Neural cell (in vitro differentiated cells): Measurements from ENCODE around the gene SQOR. TPM values are rescaled to one million over a fixed set of nuclear protein-coding genes. Genes with fewer than 3 reads are reported as not detected.

ENCODE experiments used
- H2AFZ ChIP-seq: fragments of 200-600, 300-800 bp; sonication (generic), shearing (Covaris generic); 2 replicates; pipeline ENCODE4 v1.6.0; 2014; ENCODE audit warnings: low read depth, mild to moderate bottlenecking, antibody characterized with exemption, low read length, moderate library complexity
- H3F3A ChIP-seq: fragments of 200-600 bp; shearing (Covaris generic); 2 replicates; pipeline ENCODE4 v1.6.1; 2016; ENCODE audit warnings: mild to moderate bottlenecking, moderate library complexity, mixed read lengths, antibody characterized with exemption, low read length; ENCODE audit not compliant: insufficient read depth, poor library complexity, severe bottlenecking
- H3K27ac ChIP-seq: fragments of 200-600, 300-800 bp; sonication (generic), shearing (Covaris generic); 2 replicates; pipeline ENCODE4 v1.5.1; 2014; ENCODE audit warnings: mild to moderate bottlenecking, low read length, moderate library complexity
- H3K27me3 ChIP-seq: fragments of 300-800, 200-600 bp; sonication (generic), shearing (Covaris generic); 2 replicates; pipeline ENCODE4 v1.6.0; 2014; ENCODE audit warnings: mild to moderate bottlenecking, low read depth, low read length, moderate library complexity; ENCODE audit not compliant: insufficient read depth
- H3K36me3 ChIP-seq: fragments of 300-800, 200-600 bp; sonication (generic), shearing (Covaris generic); 2 replicates; pipeline ENCODE4 v1.5.1; 2014; ENCODE audit warnings: mild to moderate bottlenecking, antibody characterized with exemption, low read length, moderate library complexity; ENCODE audit not compliant: insufficient read depth
- H3K4me2 ChIP-seq: fragments of 300-800, 200-600 bp; sonication (generic), shearing (Covaris generic); 2 replicates; pipeline ENCODE4 v1.6.0; 2014; ENCODE audit warnings: mild to moderate bottlenecking, low read length
- H3K4me3 ChIP-seq: fragments of 300-800, 200-600 bp; sonication (generic), shearing (Covaris generic); 2 replicates; pipeline ENCODE4 v1.5.1; 2014; ENCODE audit warnings: mild to moderate bottlenecking, low read length, moderate library complexity
- H3K79me2 ChIP-seq: fragments of 200-600 bp; shearing (Covaris generic); replicated peaks from 2 replicates; pipeline ENCODE4 v1.6.0; 2014; ENCODE audit warnings: mild to moderate bottlenecking, low read length, moderate library complexity; ENCODE audit not compliant: insufficient read depth
- H3K9ac ChIP-seq: fragments of 300-800, 200-600 bp; sonication (generic), shearing (Covaris generic); 2 replicates; pipeline ENCODE4 v1.6.1; 2016; ENCODE audit warnings: mild to moderate bottlenecking, low read length, mixed read lengths
- H3K9me2 ChIP-seq: fragments of 200-600 bp; shearing (Covaris generic); 2 replicates; pipeline ENCODE4 v1.6.1; 2016; ENCODE audit warnings: mild to moderate bottlenecking, low read length, mixed read lengths; ENCODE audit not compliant: insufficient read depth
- H3K9me3 ChIP-seq: fragments of 200-600, 300-800 bp; sonication (generic), shearing (Covaris generic); 2 replicates; pipeline ENCODE4 v1.6.1; 2016; ENCODE audit warnings: mild to moderate bottlenecking, mixed run types, low read length, moderate library complexity, mixed read lengths
- H4K20me1 ChIP-seq: fragments of 200-600 bp; shearing (Covaris generic); 2 replicates; pipeline ENCODE4 v1.6.1; 2016; ENCODE audit warnings: mild to moderate bottlenecking, mixed run types; ENCODE audit not compliant: insufficient read depth
- EP300 ChIP-seq: fragments of 450-650 bp; conservative IDR thresholded peaks from 2 replicates; pipeline ENCODE4 v1.6.1; 2014; ENCODE audit warnings: antibody characterized with exemption, mild to moderate bottlenecking, moderate library complexity; ENCODE audit not compliant: poor library complexity, severe bottlenecking
- EZH2 ChIP-seq: fragments of 200-600, 300-800 bp; shearing (Covaris generic), sonication (generic); IDR thresholded peaks from 2 replicates; pipeline ENCODE4 v1.6.1; 2014; ENCODE audit warnings: antibody characterized with exemption, low read length, borderline replicate concordance, mild to moderate bottlenecking; ENCODE audit not compliant: insufficient read depth, poor library complexity, severe bottlenecking
- MXI1 ChIP-seq: fragments of 450-650 bp; conservative IDR thresholded peaks from 2 replicates; pipeline ENCODE4 v1.6.1; 2014; ENCODE audit warnings: antibody characterized with exemption, mild to moderate bottlenecking; ENCODE audit not compliant: poor library complexity, severe bottlenecking
- POLR2AphosphoS5 ChIP-seq: IDR thresholded peaks from 2 replicates; pipeline ENCODE4 v1.6.1; 2012
- RAD21 ChIP-seq: fragments of 450-650 bp; conservative IDR thresholded peaks from 2 replicates; pipeline ENCODE4 v1.6.1; 2014; ENCODE audit warnings: antibody characterized with exemption, mild to moderate bottlenecking, moderate library complexity
- SMC3 ChIP-seq: fragments of 450-650 bp; conservative IDR thresholded peaks from 2 replicates; pipeline ENCODE4 v1.6.1; 2014; ENCODE audit warnings: antibody characterized with exemption, mild to moderate bottlenecking, moderate library complexity; ENCODE audit not compliant: poor library complexity
- TAF1 ChIP-seq: IDR thresholded peaks from 2 replicates; pipeline ENCODE4 v1.6.1; 2012; ENCODE audit warnings: low read depth
- polyA plus RNA-seq: library from polyadenylated mRNA; depleted of rRNA; stranded (reverse); fragments of >200 nt; gene quantifications from 2 replicates; pipeline ENCODE4 v1.2.3, GENCODE V29; 2014
- TF ChIP-seq, protein P1 (sequence below): IDR thresholded peaks from 2 replicates; pipeline ENCODE4 v1.6.1; 2012; ENCODE audit warnings: borderline replicate concordance
- TF ChIP-seq, protein P2 (sequence below): fragments of 450-650 bp; IDR thresholded peaks from 2 replicates; pipeline ENCODE4 v1.5.1; 2014; ENCODE audit warnings: antibody characterized with exemption, mild to moderate bottlenecking, moderate library complexity; ENCODE audit not compliant: poor library complexity, severe bottlenecking

The SQOR gene
- polyA plus RNA-seq, 1 donor from 2014 or later: not detected

DNA sequence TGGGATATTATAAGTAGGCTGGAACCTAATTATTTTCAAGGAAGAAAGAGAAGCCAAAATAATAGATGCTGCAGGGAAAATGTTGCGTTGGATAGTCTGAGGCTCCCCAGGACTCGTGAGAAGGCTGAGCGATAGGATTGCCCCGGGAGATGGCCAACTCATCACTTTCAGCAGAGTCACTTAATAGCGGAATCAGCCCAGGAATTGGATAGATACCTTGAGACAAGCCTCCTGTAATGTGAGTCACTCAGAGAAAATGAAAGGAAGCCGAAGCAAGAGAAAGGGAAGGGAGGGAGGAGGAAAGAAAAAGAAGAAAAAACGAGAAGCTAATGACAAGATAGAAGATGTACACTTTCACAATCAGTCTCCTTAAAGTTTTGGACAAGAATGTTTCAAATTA is 94.3 kb downstream of the SQOR start:
- H4K20me1 ChIP-seq: no peaks in the 10 kb centered on the region
- H3K9me3 ChIP-seq: no peaks in the 10 kb centered on the region
- H2AFZ ChIP-seq: no peak overlapping the region
- no peaks in the 10 kb centered on the region for H3K36me3 ChIP-seq
- no peak overlapping the region for H3K4me3 ChIP-seq
- no peak for TF ChIP-seq EP300
- no peak for TF ChIP-seq RAD21
- TF ChIP-seq MXI1: no peak
- no peak for TF ChIP-seq POLR2AphosphoS5
- TF ChIP-seq, protein P1, sequence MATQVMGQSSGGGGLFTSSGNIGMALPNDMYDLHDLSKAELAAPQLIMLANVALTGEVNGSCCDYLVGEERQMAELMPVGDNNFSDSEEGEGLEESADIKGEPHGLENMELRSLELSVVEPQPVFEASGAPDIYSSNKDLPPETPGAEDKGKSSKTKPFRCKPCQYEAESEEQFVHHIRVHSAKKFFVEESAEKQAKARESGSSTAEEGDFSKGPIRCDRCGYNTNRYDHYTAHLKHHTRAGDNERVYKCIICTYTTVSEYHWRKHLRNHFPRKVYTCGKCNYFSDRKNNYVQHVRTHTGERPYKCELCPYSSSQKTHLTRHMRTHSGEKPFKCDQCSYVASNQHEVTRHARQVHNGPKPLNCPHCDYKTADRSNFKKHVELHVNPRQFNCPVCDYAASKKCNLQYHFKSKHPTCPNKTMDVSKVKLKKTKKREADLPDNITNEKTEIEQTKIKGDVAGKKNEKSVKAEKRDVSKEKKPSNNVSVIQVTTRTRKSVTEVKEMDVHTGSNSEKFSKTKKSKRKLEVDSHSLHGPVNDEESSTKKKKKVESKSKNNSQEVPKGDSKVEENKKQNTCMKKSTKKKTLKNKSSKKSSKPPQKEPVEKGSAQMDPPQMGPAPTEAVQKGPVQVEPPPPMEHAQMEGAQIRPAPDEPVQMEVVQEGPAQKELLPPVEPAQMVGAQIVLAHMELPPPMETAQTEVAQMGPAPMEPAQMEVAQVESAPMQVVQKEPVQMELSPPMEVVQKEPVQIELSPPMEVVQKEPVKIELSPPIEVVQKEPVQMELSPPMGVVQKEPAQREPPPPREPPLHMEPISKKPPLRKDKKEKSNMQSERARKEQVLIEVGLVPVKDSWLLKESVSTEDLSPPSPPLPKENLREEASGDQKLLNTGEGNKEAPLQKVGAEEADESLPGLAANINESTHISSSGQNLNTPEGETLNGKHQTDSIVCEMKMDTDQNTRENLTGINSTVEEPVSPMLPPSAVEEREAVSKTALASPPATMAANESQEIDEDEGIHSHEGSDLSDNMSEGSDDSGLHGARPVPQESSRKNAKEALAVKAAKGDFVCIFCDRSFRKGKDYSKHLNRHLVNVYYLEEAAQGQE: no peak
- no peak for TF ChIP-seq TAF1
- TF ChIP-seq, protein P2, sequence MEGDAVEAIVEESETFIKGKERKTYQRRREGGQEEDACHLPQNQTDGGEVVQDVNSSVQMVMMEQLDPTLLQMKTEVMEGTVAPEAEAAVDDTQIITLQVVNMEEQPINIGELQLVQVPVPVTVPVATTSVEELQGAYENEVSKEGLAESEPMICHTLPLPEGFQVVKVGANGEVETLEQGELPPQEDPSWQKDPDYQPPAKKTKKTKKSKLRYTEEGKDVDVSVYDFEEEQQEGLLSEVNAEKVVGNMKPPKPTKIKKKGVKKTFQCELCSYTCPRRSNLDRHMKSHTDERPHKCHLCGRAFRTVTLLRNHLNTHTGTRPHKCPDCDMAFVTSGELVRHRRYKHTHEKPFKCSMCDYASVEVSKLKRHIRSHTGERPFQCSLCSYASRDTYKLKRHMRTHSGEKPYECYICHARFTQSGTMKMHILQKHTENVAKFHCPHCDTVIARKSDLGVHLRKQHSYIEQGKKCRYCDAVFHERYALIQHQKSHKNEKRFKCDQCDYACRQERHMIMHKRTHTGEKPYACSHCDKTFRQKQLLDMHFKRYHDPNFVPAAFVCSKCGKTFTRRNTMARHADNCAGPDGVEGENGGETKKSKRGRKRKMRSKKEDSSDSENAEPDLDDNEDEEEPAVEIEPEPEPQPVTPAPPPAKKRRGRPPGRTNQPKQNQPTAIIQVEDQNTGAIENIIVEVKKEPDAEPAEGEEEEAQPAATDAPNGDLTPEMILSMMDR: no peak
- TF ChIP-seq EZH2: no peak
- no peak for TF ChIP-seq SMC3
- H3K27ac ChIP-seq: no peak overlapping the region
- H3K79me2 ChIP-seq: no peaks in the 10 kb centered on the region
- no peak overlapping the region for H3K4me2 ChIP-seq
- H3K27me3 ChIP-seq: no peaks in the 10 kb centered on the region
- no peaks in the 10 kb centered on the region for H3F3A ChIP-seq
- H3K9ac ChIP-seq: no peak overlapping the region
- H3K9me2 ChIP-seq: no peaks in the 10 kb centered on the region

DNA sequence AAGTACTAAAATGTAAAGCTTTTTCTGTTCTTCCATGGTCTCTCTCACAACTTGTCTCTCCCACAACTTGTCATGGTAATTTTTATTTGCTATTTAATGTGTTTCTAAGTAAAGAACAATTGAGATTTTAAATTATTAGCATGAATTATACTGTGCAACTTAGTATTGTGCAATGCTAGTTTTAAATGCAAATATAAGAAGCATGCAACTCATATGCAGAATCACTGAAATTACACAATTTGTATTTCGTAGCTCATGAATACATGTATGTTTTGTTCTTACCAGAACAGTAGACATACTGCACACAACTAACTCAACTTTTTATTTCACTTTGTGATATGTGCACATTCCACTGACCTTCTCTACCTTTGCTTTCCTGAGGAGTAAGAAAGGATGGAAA is 96.5 kb downstream of the SQOR start:
- no peaks in the 10 kb centered on the region for H3K9me3 ChIP-seq
- TF ChIP-seq EP300 (no peak), MXI1 (no peak), SMC3 (no peak), EZH2 (no peak)
- TF ChIP-seq, protein P1: no peak
- H3K36me3 ChIP-seq: no peaks in the 10 kb centered on the region
- H3K79me2 ChIP-seq: no peaks in the 10 kb centered on the region
- no peaks in the 10 kb centered on the region for H3K27me3 ChIP-seq
- H2AFZ ChIP-seq: no peak overlapping the region
- no peak overlapping the region for H3K4me3 ChIP-seq
- H3K27ac ChIP-seq: no peak overlapping the region
- H3K9me2 ChIP-seq: no peaks in the 10 kb centered on the region
- no peaks in the 10 kb centered on the region for H4K20me1 ChIP-seq
- H3F3A ChIP-seq: no peaks in the 10 kb centered on the region
- no peak overlapping the region for H3K4me2 ChIP-seq
- no peak overlapping the region for H3K9ac ChIP-seq
